Omental fat pad (tissue), 4 donors: ENCODE data around the gene PLEKHA6. TPM values are rescaled to one million over a fixed set of nuclear protein-coding genes. Genes with fewer than 3 reads are reported as not detected.

Source experiments
- ATAC-seq: fragments of 150-250 bp; one replicate; pipeline ENCODE4 v1.9.1; 2016; ENCODE audit warnings: mild to moderate bottlenecking, moderate library complexity; ENCODE audit not compliant: low FRiP score
- DNase-seq: peaks from one replicate; pipeline ENCODE4 v3.0.0-alpha.2; 2019; ENCODE audit warnings: low spot score
- total RNA-seq, 4 donors: library from RNA; depleted of rRNA; stranded (reverse); fragments of >200 nt; gene quantifications; one replicate each; pipeline ENCODE4 v1.1.0, GENCODE V29; 2016
- TF ChIP-seq, protein P1 (sequence below), 3 donors: fragments of 450-650 bp; IDR thresholded peaks; one replicate each; pipeline ENCODE4 v1.5.1; 2016 to 2017; ENCODE audit warnings: antibody characterized with exemption in 3 of 3, mild to moderate bottlenecking in 3 of 3, moderate library complexity in 2 of 3

Gene PLEKHA6
- total RNA-seq, 4 donors from 2014 or later = 2.9 to 13.1 (median 7.5) TPM

DNA sequence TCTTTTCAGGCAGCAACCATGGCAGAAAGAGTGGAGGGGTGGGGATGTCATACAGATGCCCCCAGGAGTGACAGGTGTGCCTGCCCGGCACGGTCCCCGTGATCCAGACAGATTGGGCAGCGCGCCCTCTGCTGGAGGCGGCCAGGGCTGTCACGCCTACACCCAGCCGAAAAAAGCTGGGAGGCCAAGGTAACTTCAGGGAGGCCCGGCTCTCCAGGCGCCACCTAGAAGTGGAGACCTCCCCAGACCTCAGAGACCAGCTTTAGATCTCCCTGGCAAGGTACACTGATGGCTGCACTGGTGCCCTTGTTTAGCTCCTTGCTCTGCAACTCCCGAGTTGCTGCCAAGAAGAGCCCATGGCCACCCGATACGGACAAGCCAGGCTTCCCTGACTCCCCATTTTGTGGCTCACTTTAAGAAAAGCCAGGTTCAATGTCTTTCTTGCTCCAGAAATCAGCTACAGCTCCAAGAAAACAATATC lies 152.6 kb downstream of the PLEKHA6 start:
- TF ChIP-seq, protein P1, sequence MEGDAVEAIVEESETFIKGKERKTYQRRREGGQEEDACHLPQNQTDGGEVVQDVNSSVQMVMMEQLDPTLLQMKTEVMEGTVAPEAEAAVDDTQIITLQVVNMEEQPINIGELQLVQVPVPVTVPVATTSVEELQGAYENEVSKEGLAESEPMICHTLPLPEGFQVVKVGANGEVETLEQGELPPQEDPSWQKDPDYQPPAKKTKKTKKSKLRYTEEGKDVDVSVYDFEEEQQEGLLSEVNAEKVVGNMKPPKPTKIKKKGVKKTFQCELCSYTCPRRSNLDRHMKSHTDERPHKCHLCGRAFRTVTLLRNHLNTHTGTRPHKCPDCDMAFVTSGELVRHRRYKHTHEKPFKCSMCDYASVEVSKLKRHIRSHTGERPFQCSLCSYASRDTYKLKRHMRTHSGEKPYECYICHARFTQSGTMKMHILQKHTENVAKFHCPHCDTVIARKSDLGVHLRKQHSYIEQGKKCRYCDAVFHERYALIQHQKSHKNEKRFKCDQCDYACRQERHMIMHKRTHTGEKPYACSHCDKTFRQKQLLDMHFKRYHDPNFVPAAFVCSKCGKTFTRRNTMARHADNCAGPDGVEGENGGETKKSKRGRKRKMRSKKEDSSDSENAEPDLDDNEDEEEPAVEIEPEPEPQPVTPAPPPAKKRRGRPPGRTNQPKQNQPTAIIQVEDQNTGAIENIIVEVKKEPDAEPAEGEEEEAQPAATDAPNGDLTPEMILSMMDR (IDR thresholded peaks at IDR 0.05) = peak in 1 of 3 donors; percentile 53
- ATAC-seq (peak; percentile 72), DNase-seq (peak; percentile 77)

DNA sequence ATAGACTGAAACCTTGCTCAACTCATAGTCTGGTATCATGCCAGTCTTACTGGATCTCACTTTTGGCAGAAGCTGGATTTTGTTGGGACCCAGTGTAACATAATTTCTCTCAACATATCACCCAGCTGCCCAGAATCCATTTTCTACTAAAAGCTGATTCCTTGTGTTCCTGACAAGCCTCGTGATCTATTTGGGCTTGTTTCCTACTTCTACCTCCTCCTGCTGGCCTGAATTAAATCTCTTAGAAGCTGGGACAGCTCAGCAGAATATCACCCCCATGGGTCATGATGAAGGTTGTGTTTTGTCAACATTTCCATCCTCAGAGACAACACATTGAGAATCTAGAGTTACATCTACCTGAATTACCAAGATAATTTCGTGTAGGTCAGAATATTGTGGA lies 153.6 kb downstream of the PLEKHA6 start:
- ATAC-seq = no peak
- DNase-seq = no peak
- TF ChIP-seq, protein P1 (IDR thresholded peaks at IDR 0.05) = no peak

DNA sequence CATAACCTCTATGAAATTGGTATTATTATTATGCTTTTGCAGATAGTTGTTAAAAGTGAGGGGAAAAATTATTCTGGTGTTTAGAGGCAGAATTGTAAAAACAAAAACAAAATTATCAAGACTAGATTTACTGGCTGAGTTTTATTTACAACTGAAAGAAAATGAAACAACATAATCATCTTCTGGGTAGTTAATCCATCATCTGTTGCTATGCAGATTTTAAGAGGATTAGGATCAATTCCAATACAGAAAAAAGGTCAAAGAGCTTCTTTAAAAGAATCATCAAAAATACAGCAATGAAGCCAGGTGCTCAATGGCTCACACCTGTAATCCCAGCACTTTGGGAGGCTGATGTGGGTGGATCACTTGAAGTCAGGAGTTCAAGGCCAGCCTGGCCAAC lies 154.2 kb downstream of the PLEKHA6 start:
- ATAC-seq = no peak
- TF ChIP-seq, protein P1 (IDR thresholded peaks at IDR 0.05) = no peak

DNA sequence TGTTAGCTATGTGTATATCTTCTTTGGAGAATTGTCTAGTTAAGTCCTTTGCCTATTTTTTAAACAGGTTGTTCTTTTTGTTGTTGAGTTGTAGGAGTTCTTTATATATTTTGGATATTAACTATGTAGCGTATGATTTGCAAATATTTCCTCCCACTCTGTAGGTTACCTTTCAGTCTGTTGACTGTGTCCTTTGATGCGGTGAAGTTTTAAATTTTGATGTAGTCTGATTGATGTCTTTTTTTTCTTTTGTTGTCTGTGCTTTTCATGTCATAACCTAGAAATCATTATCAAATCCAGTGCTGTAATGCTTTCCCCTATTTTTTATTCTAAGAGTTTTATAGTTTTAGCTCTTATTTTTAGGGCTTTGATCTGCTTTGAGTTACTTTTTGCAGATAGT lies 154.8 kb downstream of the PLEKHA6 start:
- TF ChIP-seq, protein P1 (IDR thresholded peaks at IDR 0.05) = no peak
- ATAC-seq = no peak
- no peak for DNase-seq

More for the DNA sequence above, 154.2 kb downstream of the PLEKHA6 start:
- DNase-seq = no peak

DNA sequence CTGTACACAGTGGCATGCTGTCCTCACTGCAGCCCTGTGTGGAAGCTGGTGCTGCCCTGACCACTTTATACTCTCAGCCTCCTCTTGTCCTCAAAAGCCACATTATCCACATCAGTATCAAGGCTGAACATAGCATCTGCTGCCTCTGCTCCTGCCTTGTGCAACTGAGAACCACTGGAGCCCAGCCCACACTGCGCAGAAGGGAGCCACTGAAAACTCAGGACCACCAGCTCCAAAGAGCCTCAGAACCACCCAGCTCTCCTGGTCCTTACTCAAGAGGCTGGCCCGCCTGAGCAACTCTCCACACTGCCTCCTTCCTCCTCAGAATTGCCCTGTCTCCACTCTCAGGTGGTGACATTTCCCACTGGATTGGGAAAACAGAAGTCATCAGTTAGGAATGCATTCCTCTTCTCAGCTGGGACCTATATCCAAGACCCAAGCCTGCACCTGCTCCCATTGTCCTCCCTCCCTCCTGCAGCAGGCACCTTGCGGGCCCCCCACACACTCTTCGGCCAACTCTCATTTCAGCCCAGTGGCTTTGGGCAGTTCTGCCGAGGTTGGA lies 156.4 kb downstream of the PLEKHA6 start:
- ATAC-seq (no peak), DNase-seq (no peak)
- TF ChIP-seq, protein P1 (IDR thresholded peaks at IDR 0.05) = no peak

DNA sequence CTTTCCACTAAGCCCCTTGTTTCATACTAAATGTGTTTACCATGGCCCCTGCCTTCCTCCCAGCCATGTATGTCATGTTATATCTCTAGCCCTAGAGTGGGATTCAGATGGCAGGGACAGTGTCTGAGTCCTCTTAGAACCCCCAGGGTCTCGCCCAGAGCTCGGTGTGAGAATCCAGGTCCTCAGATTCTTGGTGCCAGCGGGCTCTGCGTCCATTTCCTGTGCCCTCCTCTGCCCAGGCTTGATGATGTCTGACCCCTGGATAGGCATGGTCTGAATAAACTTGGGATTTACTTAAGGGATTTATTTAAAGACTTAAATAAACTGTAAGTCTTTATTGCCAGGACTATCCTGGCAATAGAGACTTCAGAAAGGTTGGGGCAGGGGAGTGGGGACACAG lies 157.2 kb downstream of the PLEKHA6 start:
- TF ChIP-seq, protein P1 (IDR thresholded peaks at IDR 0.05) = no peak
- no peak for DNase-seq
- ATAC-seq = no peak

DNA sequence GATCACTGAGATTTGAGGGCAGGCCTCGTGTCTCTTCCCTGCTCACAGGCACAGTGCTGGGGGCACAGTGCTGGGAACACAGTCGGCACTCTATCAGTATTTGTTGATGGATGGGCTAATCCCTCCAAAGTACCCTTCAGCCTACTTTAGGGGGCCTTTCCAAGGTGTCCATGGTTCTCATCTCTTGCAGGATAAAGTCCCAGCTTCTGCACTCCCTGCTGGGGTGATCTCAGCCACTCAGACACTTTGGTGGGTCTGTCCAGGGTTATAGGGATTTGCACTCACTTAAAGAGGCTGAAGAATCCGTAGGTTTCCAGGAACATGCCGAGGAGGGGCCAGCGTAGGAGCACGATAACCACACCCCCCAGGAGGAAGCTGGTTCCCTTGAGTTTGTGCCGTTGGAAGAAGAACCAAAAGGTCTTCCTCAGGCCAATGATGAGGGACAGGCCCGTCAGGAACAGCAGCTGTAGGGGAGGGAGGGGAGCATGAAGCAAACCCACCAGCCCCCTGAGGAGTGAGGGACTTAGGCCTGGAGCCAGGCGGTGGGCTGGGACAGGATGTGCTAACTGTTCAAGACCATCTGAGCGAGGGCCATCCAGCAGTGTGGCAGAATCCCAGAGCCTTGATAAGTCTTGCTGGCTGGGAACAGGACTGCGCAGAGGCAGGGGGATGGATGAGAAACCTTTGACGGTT lies 158.2 kb downstream of the PLEKHA6 start:
- ATAC-seq (no peak), DNase-seq (no peak)
- TF ChIP-seq, protein P1 (IDR thresholded peaks at IDR 0.05) = no peak
